Mesothelial cell of epicardium (in vitro differentiated cells): ENCODE results near the gene AS3MT. TPM values are rescaled to one million over a fixed set of nuclear protein-coding genes. Genes with fewer than 3 reads are reported as not detected.

Source experiments
- DNase-seq, 2 experiments: peaks; one replicate each; pipeline ENCODE4 v3.0.0; 2021; ENCODE audit warnings: low spot score in 2 of 2; ENCODE audit not compliant: unreplicated experiment in 2 of 2
- H3K27ac Mint-ChIP-seq: 2 replicates; pipeline ENCODE4 v1.8.0; 2021; ENCODE audit warnings: mixed read lengths
- H3K27me3 Mint-ChIP-seq: 2 replicates; pipeline ENCODE4 v1.8.0; 2021; ENCODE audit warnings: low read depth, mixed read lengths
- H3K36me3 Mint-ChIP-seq: 2 replicates; pipeline ENCODE4 v1.8.0; 2021; ENCODE audit warnings: mixed read lengths
- H3K4me1 Mint-ChIP-seq: 2 replicates; pipeline ENCODE4 v1.8.0; 2021; ENCODE audit warnings: mixed read lengths
- H3K4me3 Mint-ChIP-seq: 2 replicates; pipeline ENCODE4 v1.8.0; 2021; ENCODE audit warnings: mild to moderate bottlenecking, moderate library complexity, mixed read lengths
- H3K9me3 Mint-ChIP-seq: 2 replicates; pipeline ENCODE4 v1.8.0; 2021; ENCODE audit warnings: mixed read lengths
- total RNA-seq: library from RNA; stranded (reverse); gene quantifications from 3 replicates; pipeline ENCODE4 v1.2.1, GENCODE V29; 2021
- TF ChIP-seq, protein P1 (sequence below): fragments of 200-600 bp; sonication (generic); IDR thresholded peaks from one replicate; pipeline ENCODE4 v1.5.0; 2021; ENCODE audit warnings: antibody characterized with exemption; ENCODE audit not compliant: unreplicated experiment

AS3MT gene
- total RNA-seq, 1 donor from 2014 or later = 8.7 TPM

DNA sequence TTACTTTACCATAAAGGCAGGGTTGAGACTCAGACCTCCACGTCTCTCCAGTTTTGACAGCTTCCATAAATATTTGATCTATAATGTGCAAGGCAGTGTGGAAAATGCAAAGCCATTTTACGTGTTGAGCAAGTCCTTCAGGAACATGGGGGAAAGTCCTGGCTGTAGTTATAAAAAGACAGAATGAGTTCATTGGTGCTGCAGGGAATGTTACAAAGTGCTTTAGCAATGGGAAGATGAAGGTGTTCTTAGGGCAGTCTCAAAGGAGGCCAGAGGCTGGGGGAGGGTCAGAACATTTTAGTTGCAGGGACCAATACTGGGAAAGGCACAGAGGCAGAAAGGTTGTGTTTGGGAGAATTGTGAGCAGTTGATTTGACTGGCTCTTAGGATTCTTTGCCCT is 76.7 kb downstream of the AS3MT start:
- H3K9me3 Mint-ChIP-seq = no peaks in the 10 kb centered on the region
- H3K36me3 Mint-ChIP-seq = no peaks in the 10 kb centered on the region
- no peak for DNase-seq
- H3K4me1 Mint-ChIP-seq = peaks cover 18% of the 10 kb centered on the region
- no peak overlapping the region for H3K27ac Mint-ChIP-seq
- no peaks in the 10 kb centered on the region for H3K27me3 Mint-ChIP-seq
- H3K4me3 Mint-ChIP-seq = no peak overlapping the region
- TF ChIP-seq, protein P1, sequence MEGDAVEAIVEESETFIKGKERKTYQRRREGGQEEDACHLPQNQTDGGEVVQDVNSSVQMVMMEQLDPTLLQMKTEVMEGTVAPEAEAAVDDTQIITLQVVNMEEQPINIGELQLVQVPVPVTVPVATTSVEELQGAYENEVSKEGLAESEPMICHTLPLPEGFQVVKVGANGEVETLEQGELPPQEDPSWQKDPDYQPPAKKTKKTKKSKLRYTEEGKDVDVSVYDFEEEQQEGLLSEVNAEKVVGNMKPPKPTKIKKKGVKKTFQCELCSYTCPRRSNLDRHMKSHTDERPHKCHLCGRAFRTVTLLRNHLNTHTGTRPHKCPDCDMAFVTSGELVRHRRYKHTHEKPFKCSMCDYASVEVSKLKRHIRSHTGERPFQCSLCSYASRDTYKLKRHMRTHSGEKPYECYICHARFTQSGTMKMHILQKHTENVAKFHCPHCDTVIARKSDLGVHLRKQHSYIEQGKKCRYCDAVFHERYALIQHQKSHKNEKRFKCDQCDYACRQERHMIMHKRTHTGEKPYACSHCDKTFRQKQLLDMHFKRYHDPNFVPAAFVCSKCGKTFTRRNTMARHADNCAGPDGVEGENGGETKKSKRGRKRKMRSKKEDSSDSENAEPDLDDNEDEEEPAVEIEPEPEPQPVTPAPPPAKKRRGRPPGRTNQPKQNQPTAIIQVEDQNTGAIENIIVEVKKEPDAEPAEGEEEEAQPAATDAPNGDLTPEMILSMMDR = no peak

DNA sequence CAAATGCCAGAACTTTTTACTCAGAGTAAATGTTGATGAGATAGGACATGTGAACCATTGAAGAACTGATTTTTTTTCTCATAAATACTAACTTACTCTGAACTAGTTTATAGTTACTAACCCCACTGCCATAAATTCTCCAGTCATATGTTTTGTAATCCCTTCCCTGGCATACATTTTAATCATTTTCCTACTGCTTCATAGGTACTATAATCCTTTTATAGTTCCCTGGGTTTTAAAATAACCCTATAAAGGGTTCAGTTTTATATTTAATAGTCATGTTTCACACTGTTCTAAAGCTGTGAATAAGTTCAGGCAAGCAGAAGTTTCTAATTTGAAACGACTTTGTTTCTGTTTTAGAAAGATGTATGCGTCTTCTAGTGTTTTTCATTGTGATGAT is 77.7 kb downstream of the AS3MT start:
- H3K27me3 Mint-ChIP-seq = no peaks in the 10 kb centered on the region
- TF ChIP-seq, protein P1 = no peak
- H3K27ac Mint-ChIP-seq = no peak overlapping the region
- no peak for DNase-seq
- peaks cover 18% of the 10 kb centered on the region for H3K4me1 Mint-ChIP-seq
- H3K4me3 Mint-ChIP-seq = no peak overlapping the region
- H3K9me3 Mint-ChIP-seq = no peaks in the 10 kb centered on the region
- no peaks in the 10 kb centered on the region for H3K36me3 Mint-ChIP-seq

DNA sequence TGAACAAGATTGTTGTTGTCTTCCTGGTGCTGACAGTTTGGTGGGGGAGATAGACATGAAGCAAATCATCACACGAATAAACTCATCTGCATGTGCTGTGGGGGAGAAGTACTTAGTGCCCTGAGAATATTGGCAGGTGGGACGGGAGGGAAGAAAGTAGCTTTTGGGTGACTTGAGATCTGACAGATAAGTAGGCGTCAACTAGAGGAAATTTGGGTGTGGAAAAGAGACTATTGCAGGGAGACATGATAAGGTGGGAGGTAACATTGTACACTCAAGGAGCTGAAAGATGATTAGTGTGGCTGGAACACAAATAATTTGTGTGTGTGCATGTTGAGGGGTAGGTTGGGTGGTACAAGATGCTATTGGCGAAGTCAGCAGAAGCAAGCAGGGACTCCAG is 78.9 kb downstream of the AS3MT start:
- no peaks in the 10 kb centered on the region for H3K27me3 Mint-ChIP-seq
- H3K27ac Mint-ChIP-seq = no peak overlapping the region
- H3K4me1 Mint-ChIP-seq = peaks cover 18% of the 10 kb centered on the region
- TF ChIP-seq, protein P1 = no peak
- no peak overlapping the region for H3K4me3 Mint-ChIP-seq
- no peaks in the 10 kb centered on the region for H3K36me3 Mint-ChIP-seq
- no peaks in the 10 kb centered on the region for H3K9me3 Mint-ChIP-seq
- no peak for DNase-seq

DNA sequence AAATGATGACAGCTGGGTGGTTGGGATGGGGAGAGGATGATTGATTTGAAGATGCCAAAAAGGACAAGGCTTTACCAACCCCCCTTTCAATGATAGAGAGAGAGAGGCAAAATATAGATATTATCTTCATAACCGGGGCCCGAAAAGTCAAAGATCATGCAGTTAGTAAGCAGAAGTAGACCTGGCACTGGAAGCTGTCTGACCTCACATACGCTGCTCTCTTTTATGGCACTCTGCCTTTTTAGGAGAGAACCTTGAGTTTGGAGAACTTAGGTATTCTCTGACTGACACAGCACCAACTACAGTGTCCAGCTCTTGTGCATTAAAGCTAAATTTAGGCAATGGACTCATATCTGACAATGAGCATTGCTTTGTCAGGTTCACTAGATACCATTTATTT is 79.5 kb downstream of the AS3MT start:
- no peaks in the 10 kb centered on the region for H3K36me3 Mint-ChIP-seq
- peaks cover 18% of the 10 kb centered on the region for H3K4me1 Mint-ChIP-seq
- TF ChIP-seq, protein P1 = no peak
- no peak overlapping the region for H3K27ac Mint-ChIP-seq
- DNase-seq = no peak
- H3K4me3 Mint-ChIP-seq = no peak overlapping the region
- H3K27me3 Mint-ChIP-seq = no peaks in the 10 kb centered on the region
- no peaks in the 10 kb centered on the region for H3K9me3 Mint-ChIP-seq

DNA sequence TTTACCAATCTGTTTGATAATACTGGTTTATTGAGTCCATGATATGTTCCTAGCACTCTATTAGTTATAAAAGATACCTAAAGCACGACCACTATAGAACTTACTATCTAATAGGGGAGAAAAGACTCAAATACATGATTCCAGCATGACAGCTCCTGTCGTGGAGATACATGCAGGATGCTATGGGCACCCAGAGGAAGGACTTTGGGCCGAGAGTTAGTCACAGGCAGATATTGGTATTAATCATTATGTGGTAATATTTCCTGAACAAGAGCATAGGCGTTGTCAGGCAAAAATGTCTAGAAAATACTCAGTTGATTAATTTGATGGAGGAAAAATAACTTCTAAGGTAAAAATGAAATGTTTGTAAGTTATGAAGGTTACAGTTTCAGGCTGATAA is 80.6 kb downstream of the AS3MT start:
- TF ChIP-seq, protein P1 = no peak
- no peak overlapping the region for H3K4me3 Mint-ChIP-seq
- no peak overlapping the region for H3K27ac Mint-ChIP-seq
- peaks cover 13% of the 10 kb centered on the region for H3K4me1 Mint-ChIP-seq
- H3K27me3 Mint-ChIP-seq = no peaks in the 10 kb centered on the region
- DNase-seq = no peak
- H3K36me3 Mint-ChIP-seq = peaks cover 5% of the 10 kb centered on the region
- no peaks in the 10 kb centered on the region for H3K9me3 Mint-ChIP-seq

DNA sequence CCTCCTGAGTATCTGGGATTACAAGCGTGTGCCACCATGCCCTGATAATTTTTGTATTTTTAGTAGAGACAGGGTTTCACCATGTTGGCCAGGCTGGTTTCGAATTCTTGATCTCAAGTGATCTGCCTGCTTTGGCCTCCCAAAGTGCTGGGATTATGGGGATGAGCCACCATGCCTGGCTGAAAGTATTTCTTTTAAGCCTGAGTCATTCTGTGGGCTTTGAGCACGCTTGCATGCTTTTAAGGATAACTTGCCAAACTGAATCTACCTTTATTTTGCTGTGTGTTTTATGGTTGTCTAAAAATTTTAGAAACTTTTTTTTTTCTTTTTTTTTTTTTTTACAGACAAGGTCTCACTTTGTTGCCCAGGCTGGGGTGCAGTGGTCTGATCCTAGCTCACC is 82.0 kb downstream of the AS3MT start:
- Mint-ChIP-seq H3K27ac (no peak overlapping the region), H3K4me3 (no peak overlapping the region), H3K9me3 (no peaks in the 10 kb centered on the region), H3K4me1 (peaks cover 4% of the 10 kb centered on the region), H3K36me3 (peaks cover 5% of the 10 kb centered on the region), H3K27me3 (no peaks in the 10 kb centered on the region)
- TF ChIP-seq, protein P1 = no peak
- DNase-seq = no peak
